ENCODE results near the gene C4BPB. TPM values are rescaled to one million over a fixed set of nuclear protein-coding genes. Genes with fewer than 3 reads are reported as not detected.
A peak's percentile ranks its signal among the peaks of the same experiment; 100 is the strongest.

The C4BPB gene
- polyA plus RNA-seq, 1 donor from 2014 or later = not detected

DNA sequence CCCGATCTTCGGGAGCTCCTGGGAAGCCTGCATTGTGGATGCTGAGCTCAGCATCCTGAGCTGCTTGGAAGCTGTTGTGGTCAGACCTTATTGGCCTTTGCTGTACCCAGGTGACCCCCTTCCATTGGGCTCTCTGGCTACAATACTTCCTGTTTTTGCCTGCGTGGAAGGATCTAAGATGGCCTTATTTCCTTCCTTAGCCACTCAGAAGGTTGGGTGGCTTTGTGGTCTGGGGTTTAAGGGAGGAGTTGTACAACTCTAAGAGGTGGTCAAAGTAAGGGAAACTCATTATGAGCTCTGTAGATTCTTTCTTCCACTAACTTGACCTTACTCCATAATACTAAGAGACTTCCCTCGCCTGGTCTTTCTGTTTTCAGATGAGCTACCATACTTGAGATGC lies 17.8 kb upstream of the C4BPB start:
- no peaks in the 10 kb centered on the region for H3K9me3 Mint-ChIP-seq
- H3K27ac Mint-ChIP-seq = peak overlapping the region in 2 of 3 donors; percentile 26 to 71
- peaks cover 12 to 15% (median 13%) of the 10 kb centered on the region in 3 donors for H3K4me1 Mint-ChIP-seq
- no peaks in the 10 kb centered on the region for H3K27me3 Mint-ChIP-seq
- peaks cover 3% of the 10 kb centered on the region for H3K36me3 Mint-ChIP-seq
- peak overlapping the region in 3 of 4 donors; percentile 9 to 61 (median 49) for H3K4me3 Mint-ChIP-seq

DNA sequence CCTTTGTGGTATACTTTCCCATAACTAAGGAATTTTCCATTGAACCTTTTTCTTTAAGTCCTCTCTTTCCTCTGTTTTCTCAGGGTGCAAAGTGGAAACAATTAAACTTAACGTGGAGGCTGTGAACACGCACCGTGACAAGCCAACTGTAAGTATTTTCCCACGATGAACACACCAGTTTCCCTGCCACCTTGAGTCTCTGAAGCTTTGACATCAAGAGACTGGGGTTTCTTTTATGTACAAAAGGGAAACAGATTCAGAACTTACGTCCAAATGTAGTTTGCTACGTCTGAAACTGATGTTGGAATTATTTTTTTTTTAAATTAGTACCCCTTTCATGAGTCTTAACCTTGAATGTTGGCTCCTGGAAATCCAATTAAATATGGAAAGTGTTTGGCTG lies 17.2 kb upstream of the C4BPB start:
- Mint-ChIP-seq H3K9me3 (no peaks in the 10 kb centered on the region), H3K4me1 (peaks cover 12 to 15% (median 13%) of the 10 kb centered on the region in 3 donors), H3K27me3 (no peaks in the 10 kb centered on the region), H3K4me3 (no peak overlapping the region), H3K36me3 (peaks cover 3% of the 10 kb centered on the region), H3K27ac (peak overlapping the region in 1 of 3 donors; percentile 39)

DNA sequence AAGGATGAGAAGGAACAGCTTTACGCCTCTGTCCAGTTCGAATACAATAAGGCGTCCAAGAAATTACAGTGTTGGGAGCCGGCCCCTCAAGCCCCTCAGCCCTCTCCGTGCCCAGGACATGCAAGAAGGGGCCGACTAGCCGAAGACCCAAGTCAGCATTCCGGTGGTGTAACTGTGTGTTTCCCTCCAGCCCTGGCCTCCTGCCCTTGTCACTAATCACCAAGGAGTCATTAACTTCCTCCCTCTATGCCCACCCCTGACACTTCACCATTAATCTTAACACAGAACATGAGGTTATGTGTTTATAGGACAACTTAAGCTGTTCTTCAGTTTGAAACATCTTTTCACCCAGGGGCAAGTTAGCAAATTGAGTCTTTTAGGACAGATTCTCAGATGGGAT lies 16.4 kb upstream of the C4BPB start:
- Mint-ChIP-seq H3K36me3 (peaks cover 3% of the 10 kb centered on the region), H3K4me3 (no peak overlapping the region), H3K27me3 (no peaks in the 10 kb centered on the region), H3K4me1 (peaks cover 12 to 15% (median 13%) of the 10 kb centered on the region in 3 donors), H3K9me3 (no peaks in the 10 kb centered on the region), H3K27ac (no peak overlapping the region)

- H3K4me3 Mint-ChIP-seq = no peak overlapping the region
- no peaks in the 10 kb centered on the region for H3K27me3 Mint-ChIP-seq
- H3K9me3 Mint-ChIP-seq = no peaks in the 10 kb centered on the region
- no peak overlapping the region for H3K27ac Mint-ChIP-seq
- H3K4me1 Mint-ChIP-seq = peaks cover 12 to 17% (median 12%) of the 10 kb centered on the region in 3 donors
- peaks cover 4% of the 10 kb centered on the region for H3K36me3 Mint-ChIP-seq
These were observed 14.5 kb upstream of the C4BPB start for GRCh38 chr1:207073906-207074820.

DNA sequence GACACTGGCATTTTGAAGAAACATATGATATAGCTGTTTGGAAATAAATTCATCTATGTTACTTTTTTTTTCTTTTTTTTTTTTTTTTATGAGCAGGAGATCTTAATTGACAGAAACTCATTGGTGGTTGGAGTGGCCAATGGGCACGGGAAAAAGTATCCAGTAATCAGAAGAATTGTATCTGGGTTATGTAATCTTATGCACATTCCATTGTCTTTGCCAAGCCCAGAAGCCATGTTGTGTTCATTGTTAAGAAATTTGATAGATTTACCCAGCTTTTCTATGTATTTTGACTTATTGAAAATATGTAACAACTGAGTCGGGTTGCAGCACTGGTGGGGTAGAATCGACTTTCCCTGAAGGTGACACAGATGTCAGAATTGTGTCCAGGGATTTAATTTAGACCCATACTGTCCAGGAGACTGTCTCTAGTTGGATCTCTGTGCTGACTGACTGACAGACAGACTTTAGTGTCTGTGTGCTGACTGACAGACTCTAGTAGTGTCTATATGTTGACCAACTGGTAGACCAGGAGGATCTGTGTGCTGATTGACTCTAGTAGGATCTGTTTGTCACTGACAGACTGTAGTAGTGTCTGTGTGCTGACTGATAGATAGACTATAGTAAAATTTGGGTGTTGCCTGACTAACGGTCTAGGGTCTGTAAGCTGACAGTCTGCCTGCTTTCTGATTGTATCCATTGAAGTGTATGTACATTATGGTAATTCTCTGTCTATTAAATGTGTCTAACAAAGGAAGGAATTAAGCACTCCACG lies 12.3 kb upstream of the C4BPB start:
- peaks cover 0 to 2% (median 1%) of the 10 kb centered on the region in 3 donors for H3K4me1 Mint-ChIP-seq
- H3K27ac Mint-ChIP-seq = no peak overlapping the region
- no peaks in the 10 kb centered on the region for H3K27me3 Mint-ChIP-seq
- no peaks in the 10 kb centered on the region for H3K9me3 Mint-ChIP-seq
- peaks cover 1% of the 10 kb centered on the region for H3K36me3 Mint-ChIP-seq
- H3K4me3 Mint-ChIP-seq = no peak overlapping the region

GRCh38 chr1:207077012-207077411 lies 11.6 kb upstream of the C4BPB start:
- Mint-ChIP-seq H3K27ac (no peak overlapping the region), H3K9me3 (no peaks in the 10 kb centered on the region), H3K4me1 (peaks cover 0 to 2% (median 1%) of the 10 kb centered on the region in 3 donors), H3K36me3 (peaks cover 1% of the 10 kb centered on the region), H3K27me3 (no peaks in the 10 kb centered on the region), H3K4me3 (no peak overlapping the region)

DNA sequence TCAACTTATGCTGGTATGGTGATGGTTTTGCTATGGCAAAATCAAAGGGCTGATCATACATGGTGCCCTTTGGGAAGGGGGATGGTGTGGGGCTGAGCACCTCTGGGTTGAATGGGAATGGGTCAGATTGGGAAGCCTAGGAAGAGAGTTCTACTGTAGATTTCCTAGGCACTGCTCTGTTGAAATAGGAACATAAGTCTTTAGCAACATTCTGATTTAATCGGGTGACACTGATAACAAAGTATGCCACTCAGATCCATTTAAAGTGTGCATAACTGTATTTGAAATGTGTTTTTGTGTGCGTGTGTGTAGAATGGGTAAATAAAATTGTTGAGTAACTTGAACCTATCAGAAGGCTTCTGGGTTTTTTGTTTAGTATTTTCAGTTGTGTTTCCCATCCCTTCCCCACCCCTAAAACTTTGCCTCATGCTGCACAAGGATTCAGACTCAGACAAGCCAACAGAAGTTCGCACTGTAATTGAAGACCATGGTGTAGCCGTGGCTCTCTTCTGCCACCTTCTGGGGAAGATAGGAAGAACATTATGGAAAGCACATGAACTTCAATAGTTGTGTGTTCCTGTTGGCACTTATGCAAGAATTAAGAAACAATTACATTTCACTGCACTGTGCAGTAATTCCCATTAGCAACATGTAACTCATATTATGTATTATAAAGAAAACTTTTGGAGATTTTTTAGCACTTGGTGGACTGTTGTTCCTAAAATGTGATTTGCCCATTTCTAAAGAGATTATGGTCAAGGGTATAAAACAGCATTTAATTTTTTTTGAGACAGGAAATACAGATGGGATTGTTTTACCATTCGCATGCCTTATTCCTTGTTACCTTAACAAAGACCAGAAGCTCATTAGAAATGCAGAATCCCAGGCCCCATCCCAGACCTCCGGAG lies 10.9 kb upstream of the C4BPB start:
- Mint-ChIP-seq H3K27me3 (no peaks in the 10 kb centered on the region), H3K4me1 (peaks cover 0 to 2% (median 1%) of the 10 kb centered on the region in 3 donors), H3K27ac (no peak overlapping the region), H3K9me3 (no peaks in the 10 kb centered on the region), H3K36me3 (peaks cover 1% of the 10 kb centered on the region), H3K4me3 (no peak overlapping the region)

DNA sequence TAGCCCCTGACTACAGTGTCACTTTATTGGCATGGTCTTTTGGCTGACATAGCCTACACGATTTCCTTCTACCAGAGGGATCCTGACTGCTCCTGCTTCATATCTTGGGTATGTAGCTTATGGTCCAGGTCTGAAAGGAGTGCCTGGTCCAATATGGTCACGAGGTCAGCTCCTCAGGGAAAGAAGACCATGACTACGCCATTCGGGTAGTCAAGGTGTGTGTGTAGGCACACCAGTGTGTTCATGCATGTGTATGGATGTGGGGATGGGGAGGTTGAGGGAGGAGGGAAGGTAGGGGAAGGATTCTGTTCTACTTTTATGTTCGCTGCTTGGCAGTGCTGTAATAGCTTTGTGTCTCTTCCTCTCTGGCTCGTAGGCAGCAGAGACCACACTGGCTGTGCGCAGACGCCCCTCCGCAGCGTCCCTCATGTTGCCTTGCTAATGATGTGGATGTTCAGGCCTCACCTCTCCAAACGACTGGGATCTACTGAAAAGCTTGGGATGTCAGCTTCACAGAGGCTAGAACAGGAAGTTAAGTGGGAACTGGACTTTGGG lies 10.0 kb upstream of the C4BPB start:
- no peaks in the 10 kb centered on the region for H3K9me3 Mint-ChIP-seq
- H3K4me1 Mint-ChIP-seq = peaks cover 0 to 2% (median 1%) of the 10 kb centered on the region in 3 donors
- H3K4me3 Mint-ChIP-seq = no peak overlapping the region
- H3K27ac Mint-ChIP-seq = no peak overlapping the region
- no peaks in the 10 kb centered on the region for H3K27me3 Mint-ChIP-seq
- peaks cover 1% of the 10 kb centered on the region for H3K36me3 Mint-ChIP-seq

DNA sequence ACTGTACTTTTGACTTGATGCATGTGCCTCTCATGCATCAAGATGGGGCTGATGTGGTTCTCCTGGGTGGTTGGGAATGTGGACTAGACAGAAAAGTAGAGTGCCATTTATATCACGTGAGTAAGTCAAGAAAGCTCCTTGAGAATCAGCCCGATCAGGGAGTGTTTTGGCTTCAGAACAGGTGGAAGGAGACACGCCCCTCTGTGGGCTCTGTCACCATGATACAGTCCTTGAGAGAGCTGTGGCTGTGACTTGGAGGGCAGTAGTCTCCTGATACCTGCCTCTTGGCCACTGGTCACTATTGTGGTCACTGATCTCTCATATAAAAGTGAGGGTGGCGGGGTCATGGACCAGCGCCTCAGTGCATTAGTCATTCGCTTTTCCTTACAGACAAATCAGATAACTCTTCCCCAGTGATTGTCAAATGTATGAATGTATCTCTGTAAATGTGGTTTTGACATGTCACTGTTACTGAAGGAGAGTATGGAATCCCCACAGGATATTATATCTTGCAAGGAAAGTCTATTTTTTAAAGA lies 8.9 kb upstream of the C4BPB start:
- peaks cover 3 to 6% (median 4%) of the 10 kb centered on the region in 3 donors for H3K4me1 Mint-ChIP-seq
- H3K4me3 Mint-ChIP-seq = no peak overlapping the region
- H3K36me3 Mint-ChIP-seq = peaks cover 1% of the 10 kb centered on the region
- peaks cover 2% of the 10 kb centered on the region for H3K27me3 Mint-ChIP-seq
- H3K9me3 Mint-ChIP-seq = no peaks in the 10 kb centered on the region
- H3K27ac Mint-ChIP-seq = no peak overlapping the region

GRCh38 chr1:207081088-207081487 lies 7.6 kb upstream of the C4BPB start:
- peaks cover 6 to 7% (median 6%) of the 10 kb centered on the region in 3 donors for H3K4me1 Mint-ChIP-seq
- no peak overlapping the region for H3K4me3 Mint-ChIP-seq
- H3K9me3 Mint-ChIP-seq = no peaks in the 10 kb centered on the region
- no peak overlapping the region for H3K27ac Mint-ChIP-seq
- peaks cover 1% of the 10 kb centered on the region for H3K36me3 Mint-ChIP-seq
- H3K27me3 Mint-ChIP-seq = peaks cover 2% of the 10 kb centered on the region

DNA sequence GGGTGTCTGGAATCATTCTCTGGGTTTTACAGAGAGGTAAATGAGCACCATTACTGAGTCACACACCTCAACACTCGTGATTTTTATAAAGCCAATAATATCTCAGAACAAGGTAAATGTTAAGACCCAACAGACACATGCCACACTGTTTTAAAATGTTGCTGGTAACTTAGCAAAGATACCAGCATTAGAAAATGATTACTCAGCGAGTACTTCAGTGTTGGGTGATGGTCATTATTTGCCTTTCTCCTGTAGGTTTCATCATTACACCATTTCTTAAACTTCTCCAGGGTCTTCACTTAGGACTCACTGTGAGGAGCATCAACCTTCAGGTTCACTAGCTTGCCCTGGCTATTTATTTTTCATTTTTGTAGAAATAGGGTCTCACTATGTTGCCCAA lies 6.9 kb upstream of the C4BPB start:
- H3K27me3 Mint-ChIP-seq = peaks cover 2% of the 10 kb centered on the region
- H3K27ac Mint-ChIP-seq = no peak overlapping the region
- H3K36me3 Mint-ChIP-seq = peaks cover 1% of the 10 kb centered on the region
- H3K4me3 Mint-ChIP-seq = no peak overlapping the region
- H3K4me1 Mint-ChIP-seq = peaks cover 6 to 7% (median 6%) of the 10 kb centered on the region in 3 donors
- no peaks in the 10 kb centered on the region for H3K9me3 Mint-ChIP-seq

DNA sequence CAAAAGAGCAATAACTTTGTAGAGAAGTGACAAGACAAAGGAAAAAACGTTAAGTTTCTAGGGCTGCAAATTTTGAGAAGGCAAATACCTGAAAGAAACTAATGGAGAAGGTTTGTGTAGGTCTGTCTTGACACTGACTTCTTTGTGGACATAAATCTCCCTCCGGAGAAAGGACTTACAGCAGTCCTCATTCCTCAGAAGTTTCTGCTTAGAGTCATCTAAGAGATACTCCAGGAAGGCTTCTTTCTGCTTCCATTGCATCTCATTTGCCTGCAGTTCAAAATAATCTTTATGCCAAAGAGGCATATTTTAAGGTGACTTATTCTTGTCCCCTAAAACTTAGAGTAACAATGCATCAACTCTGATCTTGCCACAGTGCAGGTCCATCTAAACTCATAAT lies 4.4 kb upstream of the C4BPB start:
- no peak overlapping the region for H3K27ac Mint-ChIP-seq
- peaks cover 2% of the 10 kb centered on the region for H3K27me3 Mint-ChIP-seq
- no peaks in the 10 kb centered on the region for H3K36me3 Mint-ChIP-seq
- peaks cover 5 to 8% (median 6%) of the 10 kb centered on the region in 3 donors for H3K4me1 Mint-ChIP-seq
- no peak overlapping the region for H3K4me3 Mint-ChIP-seq
- H3K9me3 Mint-ChIP-seq = no peaks in the 10 kb centered on the region

DNA sequence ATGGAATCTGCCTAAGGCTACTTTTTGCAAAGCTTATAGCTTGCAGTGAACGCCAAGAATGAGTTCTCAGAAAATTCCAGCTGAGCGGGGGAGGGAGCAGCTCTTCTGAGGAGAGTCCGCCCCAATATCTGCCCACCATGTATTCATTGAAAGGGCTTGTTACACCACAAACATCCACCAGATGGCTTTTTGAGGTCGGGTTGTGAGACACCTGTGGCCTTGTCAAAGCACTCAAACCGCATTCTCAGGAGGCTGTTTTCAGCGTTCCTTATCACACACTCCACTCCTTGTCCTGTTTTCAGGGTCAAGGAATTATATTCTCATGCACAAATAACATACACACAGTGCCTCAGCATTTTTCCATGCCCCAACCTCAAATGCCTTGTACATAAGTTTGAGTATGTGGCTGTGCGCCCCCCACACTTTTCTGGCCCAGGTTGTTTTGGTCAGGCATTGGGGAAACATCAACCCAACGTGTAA lies 3.9 kb upstream of the C4BPB start:
- peaks cover 9 to 11% (median 10%) of the 10 kb centered on the region in 3 donors for H3K4me1 Mint-ChIP-seq
- H3K36me3 Mint-ChIP-seq = no peaks in the 10 kb centered on the region
- H3K27me3 Mint-ChIP-seq = peaks cover 2% of the 10 kb centered on the region
- H3K4me3 Mint-ChIP-seq = no peak overlapping the region
- peak overlapping the region in 1 of 3 donors; percentile 43 for H3K27ac Mint-ChIP-seq
- no peaks in the 10 kb centered on the region for H3K9me3 Mint-ChIP-seq

DNA sequence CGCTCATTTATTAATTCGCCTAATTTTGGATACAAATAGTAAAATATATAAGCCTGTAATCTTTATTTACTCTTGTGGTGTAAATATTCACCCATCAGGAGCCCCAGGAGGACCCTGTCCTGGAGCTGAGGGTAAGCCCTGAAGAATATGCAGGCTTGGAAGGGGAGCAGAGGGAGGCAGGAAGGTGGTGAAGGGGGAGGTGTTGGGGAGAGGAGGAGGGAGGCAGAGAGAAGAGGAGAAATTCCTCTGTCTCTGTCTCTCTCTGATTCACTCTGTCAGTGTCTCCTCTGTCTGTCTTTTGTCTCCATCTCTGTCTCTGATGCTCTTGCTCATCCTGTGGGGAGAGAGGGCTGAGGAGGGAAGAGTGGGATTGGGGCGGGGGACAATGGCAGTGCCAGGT lies 2.8 kb upstream of the C4BPB start:
- Mint-ChIP-seq H3K9me3 (no peaks in the 10 kb centered on the region), H3K4me3 (no peak overlapping the region), H3K4me1 (peaks cover 9 to 11% (median 10%) of the 10 kb centered on the region in 3 donors), H3K27me3 (peaks cover 2% of the 10 kb centered on the region), H3K27ac (no peak overlapping the region), H3K36me3 (no peaks in the 10 kb centered on the region)
